Inflammatory macrophage treated with lipopolysaccharide for 1 hour (primary cell): ENCODE data around the gene ACVR1B.
A peak's percentile ranks its signal among the peaks of the same experiment; 100 is the strongest.

Experiments
- DNase-seq, 2 donors: peaks; one replicate each; pipeline ENCODE4 v3.0.0-alpha.2; 2020 to 2022

ACVR1B gene

DNA sequence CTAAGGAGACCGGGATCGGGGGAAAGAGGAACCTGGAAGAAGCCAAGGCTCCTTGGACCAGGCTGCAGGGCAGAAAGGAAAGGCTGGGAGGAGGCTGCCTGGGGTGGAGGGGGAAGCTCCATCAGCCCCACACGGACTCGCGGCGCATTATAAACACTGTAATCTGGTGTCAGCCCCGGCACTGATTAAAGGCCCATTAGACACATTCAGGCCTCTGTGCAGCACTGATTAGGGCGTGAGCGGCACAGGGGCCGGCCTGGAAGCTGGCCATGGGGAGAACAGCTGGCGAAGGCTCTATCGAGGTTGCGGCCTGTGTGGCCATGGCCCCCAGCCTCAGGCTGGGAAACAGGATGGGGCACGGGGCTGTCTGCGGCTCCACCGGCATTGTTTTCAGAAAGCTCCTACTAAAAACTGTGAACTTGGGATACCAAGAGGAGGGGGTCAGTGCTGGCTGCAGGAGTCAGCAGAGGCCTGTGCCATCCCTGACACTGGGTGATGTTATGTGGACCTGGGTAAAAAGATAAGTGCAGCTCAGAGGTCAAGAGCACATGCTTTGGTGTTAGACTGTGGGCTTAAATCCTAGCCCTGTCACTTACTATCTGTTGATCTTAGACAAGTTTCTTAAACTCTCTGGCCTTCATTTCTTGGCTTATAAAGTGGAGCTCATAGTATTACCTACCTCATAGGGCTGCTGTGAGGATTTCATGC, 33.6 kb upstream of the ACVR1B start:
- no peak for DNase-seq

GRCh38 chr12:51920046-51920445, 31.5 kb upstream of the ACVR1B start:
- DNase-seq, result no peak

GRCh38 chr12:51921017-51921725, 30.3 kb upstream of the ACVR1B start:
- DNase-seq, result no peak

GRCh38 chr12:51922146-51922545, 29.4 kb upstream of the ACVR1B start:
- no peak for DNase-seq

- peak; percentile 94 to 96 for DNase-seq
Measured at GRCh38 chr12:51922762-51923505, 28.6 kb upstream of the ACVR1B start.

DNA sequence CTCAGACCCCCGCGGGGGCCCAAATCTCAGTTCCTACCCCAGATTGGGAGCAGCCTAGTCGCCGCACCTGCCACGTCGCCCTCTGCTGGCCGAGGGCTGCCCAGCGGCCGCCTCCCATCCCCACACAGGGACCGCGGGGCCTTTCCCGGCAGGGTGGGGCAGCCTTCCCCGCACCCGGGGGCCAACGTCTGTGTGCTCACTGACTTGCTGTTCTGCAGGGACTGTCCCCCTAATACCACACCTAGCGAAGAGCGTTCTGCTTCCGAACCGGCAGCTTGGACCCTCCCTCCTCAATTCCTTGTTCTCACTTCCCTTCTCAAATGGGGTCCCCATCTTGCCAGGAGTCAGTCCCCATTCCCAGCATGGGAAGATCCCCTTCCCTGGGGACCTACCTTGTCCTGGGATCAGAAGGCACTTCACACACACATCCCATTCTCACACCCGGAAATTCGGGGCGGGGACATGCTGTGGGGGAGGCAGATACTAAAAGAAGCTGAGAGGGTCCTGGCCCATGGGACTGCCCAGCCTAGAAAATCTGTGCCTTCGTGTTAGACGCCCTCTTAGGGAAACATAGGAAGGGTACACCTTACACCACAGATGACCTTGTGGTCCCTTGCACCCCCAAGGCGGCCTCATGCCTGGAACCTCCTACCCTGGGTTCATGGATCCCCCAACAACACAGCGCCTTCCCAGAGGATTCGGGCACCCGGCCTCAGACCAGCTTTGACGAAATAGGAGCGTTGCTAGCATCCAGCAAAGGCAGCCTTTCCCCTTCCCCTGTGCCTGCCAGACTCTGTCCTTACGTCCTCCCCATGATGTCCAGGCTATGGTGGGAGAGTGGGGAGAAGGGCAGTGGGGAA, 27.8 kb upstream of the ACVR1B start:
- DNase-seq, result peak; percentile 52 to 56

GRCh38 chr12:51924551-51925319, 26.8 kb upstream of the ACVR1B start:
- DNase-seq, result peak; percentile 51 to 93

DNA sequence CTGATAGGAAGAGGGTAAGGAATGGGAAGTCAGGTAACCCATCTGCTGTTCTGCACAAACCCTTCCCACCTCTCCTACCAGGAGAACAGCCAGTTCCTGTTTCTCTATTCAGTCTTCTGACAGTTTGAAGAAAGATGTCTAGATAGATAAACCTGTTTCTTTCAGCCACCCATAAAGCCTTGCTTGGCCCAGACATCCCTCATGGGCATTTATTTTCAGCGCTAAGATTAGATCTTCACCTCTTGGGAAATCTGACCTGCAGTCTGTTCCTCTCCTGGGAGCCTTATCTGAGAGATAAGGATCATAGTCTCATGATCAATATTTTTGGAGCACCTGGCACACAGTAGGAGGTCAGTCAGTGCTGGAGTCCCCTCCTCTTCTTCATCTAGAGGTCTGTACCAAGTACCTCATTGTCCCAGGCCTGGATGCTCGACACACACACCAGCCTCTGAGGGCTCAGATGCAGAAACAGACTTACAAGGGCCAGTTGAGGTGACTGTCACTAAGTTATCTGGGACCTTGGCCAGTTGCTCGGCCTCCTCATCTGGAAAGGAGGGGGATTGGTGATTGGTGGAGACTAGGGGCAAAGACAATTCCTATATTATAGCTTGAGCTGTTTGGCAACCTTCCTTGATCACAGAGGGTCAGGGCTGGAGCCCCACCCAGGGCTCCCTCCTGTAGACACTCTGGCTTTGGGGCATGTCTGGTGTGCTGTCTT, 26.0 kb upstream of the ACVR1B start:
- no peak for DNase-seq

- no peak for DNase-seq
Measured at GRCh38 chr12:51926064-51926632, 25.4 kb upstream of the ACVR1B start.

DNA sequence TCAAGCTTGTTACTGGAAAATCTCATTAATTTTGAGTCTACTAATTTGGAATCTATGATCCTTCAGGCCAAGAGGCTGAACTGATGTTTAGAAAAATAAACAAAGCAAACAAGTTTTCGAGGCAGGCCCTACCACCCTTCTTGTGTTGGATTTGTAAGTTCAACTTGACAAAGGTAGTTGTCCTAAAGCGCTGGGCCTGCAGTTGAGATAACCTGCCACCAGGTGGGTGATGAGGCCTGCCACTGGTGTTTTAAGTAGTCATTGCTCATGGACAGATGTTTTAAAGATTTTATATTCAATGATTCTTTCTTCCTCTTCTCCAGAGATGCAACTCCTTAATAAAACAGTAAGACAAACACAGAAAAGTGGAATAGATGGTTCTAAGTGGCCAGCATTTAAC, 24.8 kb upstream of the ACVR1B start:
- peak in 1 of 2 donors; percentile 57 for DNase-seq

GRCh38 chr12:51932218-51933076, 19.1 kb upstream of the ACVR1B start:
- DNase-seq, result no peak

DNA sequence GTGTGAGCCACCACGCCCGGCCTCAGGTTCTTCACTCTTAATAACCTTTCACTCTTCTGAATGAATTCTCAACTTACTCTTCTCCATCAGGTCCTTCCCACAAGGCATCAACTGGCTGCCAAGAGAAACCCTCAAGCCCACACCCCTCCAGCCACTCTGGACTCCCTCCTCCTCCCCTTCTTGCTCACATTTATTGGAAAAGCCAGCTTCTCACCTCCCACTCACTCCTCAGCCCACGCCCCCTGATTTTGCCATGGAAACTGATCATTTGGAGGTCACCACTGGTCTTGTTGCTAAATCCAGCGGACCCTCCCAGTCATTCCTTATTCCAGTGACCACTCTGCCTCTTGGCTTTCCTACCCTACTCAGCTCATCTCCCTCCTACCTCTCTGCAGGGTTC, 17.4 kb upstream of the ACVR1B start:
- DNase-seq, result no peak

- no peak for DNase-seq
Measured at GRCh38 chr12:51937926-51938325, 13.6 kb upstream of the ACVR1B start.

DNA sequence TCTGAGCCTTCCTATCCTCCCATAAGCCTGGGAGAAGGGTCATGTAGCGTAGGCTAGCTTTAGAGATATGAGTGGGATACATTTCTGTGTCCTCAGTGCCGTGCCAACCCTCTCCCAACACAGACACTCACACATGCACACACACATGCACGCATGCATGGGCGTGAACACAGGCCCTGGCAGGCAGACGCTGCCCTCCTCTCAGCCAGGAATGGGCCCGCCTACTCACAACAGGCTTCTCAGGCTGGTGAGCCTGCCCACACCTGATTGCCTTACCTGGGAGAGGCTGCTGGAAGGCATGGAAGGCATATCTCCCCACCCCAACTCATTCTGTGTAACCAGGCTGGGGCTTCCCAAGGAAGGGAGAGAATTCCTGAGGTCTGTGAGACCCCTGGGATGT, 12.8 kb upstream of the ACVR1B start:
- DNase-seq, result no peak

- no peak for DNase-seq
Measured at GRCh38 chr12:51941011-51941581, 10.4 kb upstream of the ACVR1B start.

GRCh38 chr12:51941604-51942003, 9.9 kb upstream of the ACVR1B start:
- DNase-seq, result no peak

GRCh38 chr12:51942056-51942455, 9.4 kb upstream of the ACVR1B start:
- DNase-seq, result no peak

- DNase-seq, result no peak
Measured at GRCh38 chr12:51942501-51943000, 8.9 kb upstream of the ACVR1B start.

DNA sequence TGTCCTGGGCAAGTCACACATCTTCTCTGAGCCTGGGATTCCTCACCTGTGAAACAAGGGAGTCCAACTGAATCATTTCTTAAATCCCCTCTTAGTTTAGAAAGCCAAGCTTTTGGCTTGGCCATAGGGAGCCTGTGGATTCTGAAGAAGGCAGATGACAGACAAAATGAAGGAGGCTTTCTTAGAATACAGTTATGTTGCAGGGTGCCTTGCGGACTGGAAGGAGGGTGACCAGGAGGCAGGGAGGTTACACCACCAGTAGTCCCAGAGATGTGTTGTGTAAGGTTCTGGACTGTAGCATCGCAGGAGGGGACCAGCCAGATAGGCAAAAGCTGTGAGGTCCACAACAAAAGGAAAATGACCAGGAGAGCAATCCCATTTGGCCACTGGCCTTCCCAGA, 8.2 kb upstream of the ACVR1B start:
- no peak for DNase-seq
